ENCODE results near the gene FHIT.

The FHIT gene

GRCh38 chr3:59919586-59919985 is 1331.7 kb downstream of the FHIT start:
- TF ChIP-seq CTCF (IDR thresholded peaks at IDR 0.05; ENCODE audit: insufficient read depth, missing control alignments) = no peak
- no peak for DNase-seq (ENCODE audit: insufficient read length, low spot score)
- FAIRE-seq = no peak

GRCh38 chr3:59914251-59914650 is 1337.0 kb downstream of the FHIT start:
- no peak for FAIRE-seq
- no peak for TF ChIP-seq CTCF (IDR thresholded peaks at IDR 0.05; ENCODE audit: insufficient read depth, missing control alignments)
- no peak for DNase-seq (ENCODE audit: insufficient read length, low spot score)

DNA sequence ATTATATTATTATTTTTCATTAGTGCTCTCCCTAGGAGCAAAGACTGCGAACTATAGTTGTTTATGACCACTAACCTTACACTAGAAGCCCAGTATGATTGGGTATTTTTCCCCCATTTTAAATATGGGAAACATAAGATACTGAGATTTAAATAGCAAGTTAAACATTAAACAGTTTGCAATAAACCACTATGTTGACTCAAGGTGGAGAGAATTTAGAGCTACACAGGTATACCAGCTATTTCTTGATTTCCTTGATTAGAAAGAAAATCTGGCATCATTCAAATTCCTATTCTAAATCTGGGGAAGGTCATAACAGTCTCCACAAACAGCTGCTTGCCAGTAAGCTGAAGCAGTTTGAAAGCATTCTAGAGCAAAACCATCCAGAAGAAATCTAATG is 1337.6 kb downstream of the FHIT start:
- FAIRE-seq = no peak
- DNase-seq (ENCODE audit: insufficient read length, low spot score) = no peak
- no peak for TF ChIP-seq CTCF (IDR thresholded peaks at IDR 0.05; ENCODE audit: insufficient read depth, missing control alignments)

GRCh38 chr3:59908701-59909100 is 1342.6 kb downstream of the FHIT start:
- TF ChIP-seq CTCF (IDR thresholded peaks at IDR 0.05; ENCODE audit: insufficient read depth, missing control alignments) = no peak
- no peak for FAIRE-seq
- no peak for DNase-seq (ENCODE audit: insufficient read length, low spot score)

DNA sequence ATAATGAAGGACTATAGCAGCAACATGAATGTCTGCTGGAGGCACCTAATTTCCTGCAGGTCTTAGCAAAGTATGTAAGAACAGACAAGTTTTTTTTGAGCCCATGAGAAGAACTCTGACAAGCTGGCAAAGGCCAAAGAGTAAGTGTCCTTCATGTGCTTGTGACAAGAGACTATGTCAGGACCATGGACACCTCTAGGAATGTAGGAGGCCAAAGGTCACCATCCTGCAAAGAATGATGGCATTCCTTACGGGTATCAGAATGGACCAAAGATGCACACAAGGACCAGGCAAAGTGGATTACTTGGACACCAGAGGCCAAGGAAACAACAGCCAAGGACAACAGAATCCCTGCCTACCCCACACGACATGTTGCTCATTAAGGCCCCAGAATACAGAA is 1343.0 kb downstream of the FHIT start:
- DNase-seq (ENCODE audit: insufficient read length, low spot score) (no peak), FAIRE-seq (no peak)
- TF ChIP-seq CTCF (IDR thresholded peaks at IDR 0.05; ENCODE audit: insufficient read depth, missing control alignments) = no peak

DNA sequence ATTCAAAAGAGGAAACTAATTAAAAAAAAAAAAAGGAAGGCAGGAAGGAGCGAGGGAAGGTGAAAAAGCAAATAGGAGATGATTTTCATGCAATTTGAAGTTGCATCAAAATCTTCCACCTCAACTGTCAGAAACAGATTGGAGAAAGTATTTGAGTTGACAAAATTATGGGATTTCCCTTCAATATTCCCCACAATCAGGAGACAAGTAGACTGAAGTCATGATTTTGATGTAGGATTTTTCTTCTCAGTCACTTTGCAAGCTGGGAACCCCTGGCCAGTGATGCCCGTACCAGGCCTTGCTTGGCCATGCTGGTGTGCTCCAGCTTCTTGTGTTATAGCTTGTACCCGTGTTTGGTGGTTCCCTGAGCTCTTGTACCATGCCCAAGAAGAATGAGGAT is 1347.0 kb downstream of the FHIT start:
- TF ChIP-seq CTCF (IDR thresholded peaks at IDR 0.05; ENCODE audit: insufficient read depth, missing control alignments) = no peak
- FAIRE-seq = no peak
- DNase-seq (ENCODE audit: insufficient read length, low spot score) = no peak

DNA sequence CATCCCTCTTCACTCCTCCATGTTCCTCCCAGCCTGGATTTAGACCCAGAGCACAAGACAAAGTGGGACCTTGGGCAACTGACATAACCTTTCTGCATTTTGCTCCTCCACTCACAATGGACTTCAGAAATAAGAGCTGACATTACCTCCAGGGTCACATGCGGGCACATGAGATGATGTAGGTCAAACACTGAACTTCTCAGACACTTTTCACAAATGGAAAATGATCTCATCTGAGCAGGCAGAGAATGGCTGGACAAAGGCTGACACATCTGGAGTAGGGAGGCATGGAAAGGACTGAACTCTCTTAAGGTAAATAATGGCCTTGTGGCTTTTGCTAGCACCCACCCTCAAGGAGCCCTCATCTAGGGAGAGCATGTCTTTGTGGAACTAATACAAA is 1352.2 kb downstream of the FHIT start:
- no peak for DNase-seq (ENCODE audit: insufficient read length, low spot score)
- no peak for FAIRE-seq
- no peak for TF ChIP-seq CTCF (IDR thresholded peaks at IDR 0.05; ENCODE audit: insufficient read depth, missing control alignments)

Measured in D721Med (cell line).